HepG2 (cell line): Measurements from ENCODE around the gene KCTD13. TPM values are rescaled to one million over a fixed set of nuclear protein-coding genes. Genes with fewer than 3 reads are reported as not detected.

ENCODE experiments used
- AGO1 ChIP-seq: fragments of 200-400 bp; formaldehyde crosslinking; IDR thresholded peaks from 2 replicates; pipeline ENCODE4 v1.6.1; 2017; ENCODE audit warnings: mild to moderate bottlenecking, low read depth, low read length, moderate library complexity; ENCODE audit not compliant: poor library complexity, severe bottlenecking
- ATF6 ChIP-seq: sonication (generic); formaldehyde crosslinking; conservative IDR thresholded peaks from 2 replicates; pipeline ENCODE4 v1.4.0; 2020; ENCODE audit warnings: missing genetic modification reagents
- BCL6 ChIP-seq: IDR thresholded peaks from 2 replicates; pipeline ENCODE4 v1.6.1; 2016; ENCODE audit warnings: missing genetic modification reagents, missing compliant biosample characterization
- E2F5 ChIP-seq: sonication (generic); formaldehyde crosslinking; conservative IDR thresholded peaks from 2 replicates; pipeline ENCODE4 v1.4.0; 2020; ENCODE audit warnings: missing genetic modification reagents
- KAT7 ChIP-seq: IDR thresholded peaks from 2 replicates; pipeline ENCODE4 v1.6.1; 2018; ENCODE audit warnings: borderline replicate concordance, missing compliant biosample characterization
- KDM5A ChIP-seq: fragments of 200-600 bp; sonication (generic); IDR thresholded peaks from 2 replicates; pipeline ENCODE4 v1.7.0; 2018; ENCODE audit warnings: antibody characterized with exemption, mild to moderate bottlenecking, low read length, borderline replicate concordance
- MAFK ChIP-seq, 2 experiments: IDR thresholded peaks in 1 of 2; conservative IDR thresholded peaks in 1 of 2; 2 replicates each; pipeline ENCODE4 v1.6.1; 2011; ENCODE audit warnings: improper control_type of control experiment in 2 of 2, low read length in 2 of 2
- MIXL1 ChIP-seq: IDR thresholded peaks from 2 replicates; pipeline ENCODE4 v1.6.1; 2016
- MTF2 ChIP-seq: sonication (generic); formaldehyde crosslinking; IDR thresholded peaks from 2 replicates; pipeline ENCODE4 v1.5.0; 2020; ENCODE audit warnings: missing genetic modification reagents, borderline replicate concordance
- MZF1 ChIP-seq: sonication (generic); formaldehyde crosslinking; IDR thresholded peaks from 2 replicates; pipeline ENCODE4 v1.8.1; 2023; ENCODE audit warnings: mild to moderate bottlenecking, missing genetic modification reagents, borderline replicate concordance
- NFIB ChIP-seq: sonication (generic); formaldehyde crosslinking; IDR thresholded peaks from 2 replicates; pipeline ENCODE4 v1.9.0; 2021; ENCODE audit warnings: missing genetic modification reagents, mild to moderate bottlenecking, borderline replicate concordance
- NFRKB ChIP-seq: fragments of 450-650 bp; IDR thresholded peaks from 2 replicates; pipeline ENCODE4 v1.6.1; 2017
- PHB2 ChIP-seq: fragments of 450-650 bp; IDR thresholded peaks from 2 replicates; pipeline ENCODE4 v1.6.1; 2018; ENCODE audit not compliant: partially characterized antibody
- PPARG ChIP-seq: conservative IDR thresholded peaks from 2 replicates; pipeline ENCODE4 v1.6.1; 2016; ENCODE audit warnings: missing biosample characterization, missing genetic modification reagents
- STAT5B ChIP-seq: sonication (generic); formaldehyde crosslinking; IDR thresholded peaks from 2 replicates; pipeline ENCODE4 v1.4.0; 2020; ENCODE audit warnings: missing genetic modification reagents
- THRA ChIP-seq: sonication (generic); formaldehyde crosslinking; IDR thresholded peaks from 2 replicates; pipeline ENCODE4 v1.4.0; 2020; ENCODE audit warnings: missing genetic modification reagents, borderline replicate concordance
- ZGPAT ChIP-seq: IDR thresholded peaks from 2 replicates; pipeline ENCODE4 v1.6.1; 2016; ENCODE audit warnings: mild to moderate bottlenecking
- ZNF180 ChIP-seq: sonication (generic); formaldehyde crosslinking; IDR thresholded peaks from 2 replicates; pipeline ENCODE4 v1.4.0; 2020; ENCODE audit warnings: low read depth, missing genetic modification reagents, borderline replicate concordance
- ZNF263 ChIP-seq: sonication (generic); formaldehyde crosslinking; IDR thresholded peaks from 2 replicates; pipeline ENCODE4 v1.4.0; 2020; ENCODE audit warnings: missing genetic modification reagents
- ZNF383 ChIP-seq: sonication (generic); formaldehyde crosslinking; IDR thresholded peaks from 2 replicates; pipeline ENCODE4 v1.4.0; 2020; ENCODE audit warnings: missing genetic modification reagents, mild to moderate bottlenecking, borderline replicate concordance
- ZNF652 ChIP-seq: IDR thresholded peaks from 2 replicates; pipeline ENCODE4 v1.6.1; 2016; ENCODE audit warnings: low read depth, borderline replicate concordance
- ZSCAN5A ChIP-seq: sonication (generic); formaldehyde crosslinking; IDR thresholded peaks from 2 replicates; pipeline ENCODE4 v1.8.0; 2022; ENCODE audit warnings: mild to moderate bottlenecking, missing genetic modification reagents, borderline replicate concordance
- polyA plus RNA-seq, 8 experiments: library from polyadenylated mRNA; depleted of rRNA in 3 of 8; stranded (reverse) in 7 of 8; unstranded in 1 of 8; fragments of >200 nt; fragmentation: Illumina TruSeq in 4 of 8; extraction: Trizol in 4 of 8; gene quantifications; 2 replicates each; pipeline versions ENCODE4 v1.2.1 to v1.2.3, GENCODE V29; 2011 to 2016; ENCODE audit warnings: low read depth in 4 of 8, missing spikeins in 1 of 8, mixed read lengths in 1 of 8; ENCODE audit not compliant: insufficient read depth in 1 of 8
- total RNA-seq, 5 experiments: library from RNA; depleted of rRNA; stranded (reverse); fragments of >200 nt; fragmentation: Illumina TruSeq; extraction: Trizol; gene quantifications; 2 replicates each; pipeline ENCODE4 v1.2.3, GENCODE V29; 2016; ENCODE audit warnings: low read depth in 1 of 5

KCTD13 gene
- total and polyA plus RNA-seq, 2 of the 13 experiments (the other 11 are each of a cell fraction or from before 2014, with no cell fraction given), result 6.3 to 14.7 TPM

- no peak for TF ChIP-seq ZNF383 (CRISPR knock-in tag)
- peak; percentile 61; the same call in 1 of the 2 replicates for TF ChIP-seq THRA (CRISPR knock-in tag)
- no peak; the same call in 1 of the 2 replicates for TF ChIP-seq ATF6
- TF ChIP-seq KAT7 (CRISPR knock-in tag), result peak; percentile 93
- peak; percentile 22; the same call in 1 of the 2 replicates for TF ChIP-seq BCL6 (CRISPR knock-in tag)
- 0 out of 2 replicates have a peak, but pooled peaks have one; percentile 19 for TF ChIP-seq ZNF652 (CRISPR knock-in tag)
- TF ChIP-seq MIXL1 (CRISPR knock-in tag), result 0 out of 2 replicates have a peak, but pooled peaks have one; percentile 32
- no peak for TF ChIP-seq MAFK (conservative IDR thresholded peaks at IDR 0.05 in 1 of 2, IDR thresholded peaks at IDR 0.05 in 1 of 2; ENCODE audit: low read length in 2 of 2)
- peak; percentile 78 for TF ChIP-seq AGO1
- peak; percentile 87; the same call in 1 of the 2 replicates for TF ChIP-seq ZGPAT (CRISPR knock-in tag)
- TF ChIP-seq E2F5, result peak; percentile 66
- no peak for TF ChIP-seq STAT5B (CRISPR knock-in tag)
- 0 out of 2 replicates have a peak, but pooled peaks have one; percentile 32 for TF ChIP-seq NFIB (CRISPR knock-in tag)
- peak; percentile 69; the same call in 1 of the 2 replicates for TF ChIP-seq ZSCAN5A
- no peak for TF ChIP-seq MZF1
- peak; percentile 69 for TF ChIP-seq ZNF263 (CRISPR knock-in tag)
- peak; percentile 76; the same call in 1 of the 2 replicates for TF ChIP-seq KDM5A
- no peak for TF ChIP-seq ZNF180 (CRISPR knock-in tag)
- TF ChIP-seq PHB2, result no peak
- TF ChIP-seq NFRKB, result no peak
- TF ChIP-seq PPARG (CRISPR knock-in tag), result peak; percentile 38
- peak; percentile 66; the same call in 1 of the 2 replicates for TF ChIP-seq MTF2
Measured at GRCh38 chr16:29925781-29926710, at the start of gene KCTD13 (continued).
